NCI-H2081 treated with DMSO at 0.1 percent for 48 hours (cell line): Measurements from ENCODE around the gene CTSZ.
"Not testable (repeated sequence)": the region's sequence is repeated elsewhere in the genome, so short reads cannot be mapped to it uniquely, and the experiment has no call there.

ENCODE experiments used
- DNase-seq: peaks from one replicate; lab custom pipeline; 2025; lab: John Stamatoyannopoulos, UW

The CTSZ gene

GRCh38 chr20:59006864-59007664, at the start of gene CTSZ:
Gene CTSZ, minus strand, starts transcription at chr20:59007254. Its CDS starts 126 bp downstream, at chr20:59007128.
- DNase-seq = no peak

- DNase-seq = no peak
These were observed 48.2 kb upstream of the CTSZ start for GRCh38 chr20:59055302-59055701.

- no peak for DNase-seq
These were observed 44.7 kb upstream of the CTSZ start for GRCh38 chr20:59051666-59052185.

- no peak for DNase-seq
These were observed 43.4 kb upstream of the CTSZ start for GRCh38 chr20:59050437-59050836.

- DNase-seq = no peak
These were observed 41.6 kb upstream of the CTSZ start for GRCh38 chr20:59048681-59049030.

- DNase-seq = no peak
These were observed 41.1 kb upstream of the CTSZ start for GRCh38 chr20:59047938-59048680.

- DNase-seq = no peak
These were observed 39.8 kb upstream of the CTSZ start for GRCh38 chr20:59046862-59047261.

- DNase-seq = no peak
These were observed 37.7 kb upstream of the CTSZ start for GRCh38 chr20:59044796-59045195.

- DNase-seq = no peak
These were observed 37.2 kb upstream of the CTSZ start for GRCh38 chr20:59044295-59044694.

- DNase-seq = no peak
These were observed 36.6 kb upstream of the CTSZ start for GRCh38 chr20:59043698-59044097.

GRCh38 chr20:59042796-59043631, 36.0 kb upstream of the CTSZ start:
- peak; percentile 60 for DNase-seq

GRCh38 chr20:59042151-59042795, 35.2 kb upstream of the CTSZ start, which contains the start of gene PRELID3B:
Gene PRELID3B, minus strand, starts transcription at chr20:59042786. Its CDS starts 56 bp downstream, at chr20:59042730.
- DNase-seq = no peak

GRCh38 chr20:59041487-59041886, 34.4 kb upstream of the CTSZ start:
- DNase-seq = not testable (repeated sequence)

GRCh38 chr20:59040667-59041066, 33.6 kb upstream of the CTSZ start:
- DNase-seq = no peak

GRCh38 chr20:59039233-59039632, 32.2 kb upstream of the CTSZ start:
- no peak for DNase-seq

- DNase-seq = no peak
These were observed 30.3 kb upstream of the CTSZ start for GRCh38 chr20:59037386-59037785.

- DNase-seq = no peak
These were observed 28.3 kb upstream of the CTSZ start for GRCh38 chr20:59035381-59035780.

- DNase-seq = no peak
These were observed 26.6 kb upstream of the CTSZ start for GRCh38 chr20:59033616-59034165.

- DNase-seq = no peak
These were observed 26.0 kb upstream of the CTSZ start for GRCh38 chr20:59033093-59033492.

GRCh38 chr20:59032713-59033059, 25.6 kb upstream of the CTSZ start:
- DNase-seq = no peak

GRCh38 chr20:59032023-59032712, 25.1 kb upstream of the CTSZ start, which contains the start of gene ATP5F1E:
Gene ATP5F1E, minus strand, starts transcription at chr20:59032335. Its CDS starts 84 bp downstream, at chr20:59032251.
- peak; percentile 77 for DNase-seq
